GM19035 (cell line): ENCODE measurements around the gene GABBR2.
A peak's percentile ranks its signal among the peaks of the same experiment; 100 is the strongest.
"Not testable (repeated sequence)": the region's sequence is repeated elsewhere in the genome, so short reads cannot be mapped to it uniquely, and the experiment has no call there.

Source experiments
- ATAC-seq: cut with Tn5 transposase; IDR thresholded peaks from one replicate; pipeline ENCODE4 v1.9.1; 2021; ENCODE audit not compliant: unreplicated experiment

GABBR2 gene

DNA sequence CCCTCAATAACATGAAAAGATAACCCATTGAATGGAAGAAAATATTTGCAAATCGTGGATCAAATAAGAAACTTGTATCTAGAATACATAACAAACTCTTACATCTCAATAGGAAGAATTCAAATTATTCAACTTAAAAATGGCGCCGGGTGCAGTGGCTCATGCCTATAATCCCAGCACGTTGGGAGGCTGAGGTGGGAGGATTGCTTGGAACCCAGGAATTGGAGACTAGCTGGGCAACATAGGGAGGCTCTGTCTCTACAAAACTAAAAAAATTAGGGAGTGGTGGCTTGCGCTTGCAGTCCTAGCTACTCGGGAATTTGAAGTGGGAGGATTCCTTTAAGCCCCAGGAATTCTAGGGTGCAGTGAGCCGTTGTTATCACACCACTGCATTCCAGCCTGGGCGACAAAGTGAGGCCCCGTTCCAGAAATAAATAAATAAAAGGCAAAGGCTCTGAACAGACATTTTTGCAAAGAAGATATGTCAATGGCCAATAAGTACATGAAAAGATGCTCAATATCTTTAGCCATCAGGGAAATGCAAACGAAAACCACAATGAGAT, 431.7 kb downstream of the GABBR2 start:
- ATAC-seq: no peak

DNA sequence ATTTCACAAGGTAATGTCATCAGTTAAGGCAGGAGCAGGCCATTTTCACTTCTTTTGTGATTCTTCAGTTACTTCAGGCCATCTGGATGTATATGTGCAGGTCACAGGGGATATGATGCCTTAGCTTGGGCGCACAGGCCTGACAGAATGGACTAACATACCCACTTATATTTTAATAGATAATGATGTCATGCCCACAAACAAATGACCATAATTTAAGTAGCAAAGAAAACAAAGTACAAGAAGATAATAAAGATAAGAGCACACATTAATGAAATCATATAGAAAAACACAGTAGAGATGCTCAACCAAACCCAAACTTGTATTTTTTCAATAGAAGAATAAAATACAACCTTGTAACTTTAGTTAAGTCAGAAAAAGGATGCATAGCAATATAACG, 433.6 kb downstream of the GABBR2 start:
- no peak for ATAC-seq

DNA sequence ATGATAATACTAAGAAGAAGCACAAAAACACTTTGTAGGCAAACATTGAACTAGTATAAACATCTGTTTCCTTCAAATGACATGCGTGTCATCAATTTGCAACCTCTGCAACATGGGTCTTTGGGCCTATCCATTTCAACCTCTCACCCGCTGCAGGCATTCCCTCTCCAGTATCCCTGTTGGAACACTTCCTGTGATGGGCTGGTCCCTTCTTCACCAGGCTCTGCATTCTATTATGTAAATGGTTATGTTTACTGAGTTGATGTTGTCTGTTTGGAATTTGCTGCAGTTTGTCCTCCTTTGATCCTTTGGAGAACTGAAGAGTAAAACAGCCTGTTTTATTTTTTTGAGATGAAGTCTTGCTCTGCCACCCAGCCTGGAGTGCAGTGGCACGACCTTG, 436.7 kb downstream of the GABBR2 start:
- no peak for ATAC-seq

DNA sequence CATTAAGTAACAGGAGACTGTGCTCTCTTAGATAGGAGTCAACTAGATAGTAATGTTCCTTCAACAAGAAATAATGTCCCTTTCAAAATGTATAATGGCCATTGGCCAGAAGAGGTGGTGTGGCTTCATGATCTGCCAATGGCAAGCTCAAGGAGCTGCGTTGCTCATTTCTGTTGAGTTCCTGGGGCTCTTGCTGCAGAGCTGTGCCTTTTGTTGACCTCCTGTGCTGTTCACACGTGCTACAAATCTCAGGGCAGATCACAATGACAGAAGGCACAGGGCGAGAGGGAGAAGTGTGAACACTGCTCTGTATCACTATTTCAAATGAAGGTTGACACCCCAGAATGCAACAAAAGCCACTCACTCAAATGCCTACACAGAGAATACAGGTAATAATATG, 437.3 kb downstream of the GABBR2 start:
- ATAC-seq: no peak

DNA sequence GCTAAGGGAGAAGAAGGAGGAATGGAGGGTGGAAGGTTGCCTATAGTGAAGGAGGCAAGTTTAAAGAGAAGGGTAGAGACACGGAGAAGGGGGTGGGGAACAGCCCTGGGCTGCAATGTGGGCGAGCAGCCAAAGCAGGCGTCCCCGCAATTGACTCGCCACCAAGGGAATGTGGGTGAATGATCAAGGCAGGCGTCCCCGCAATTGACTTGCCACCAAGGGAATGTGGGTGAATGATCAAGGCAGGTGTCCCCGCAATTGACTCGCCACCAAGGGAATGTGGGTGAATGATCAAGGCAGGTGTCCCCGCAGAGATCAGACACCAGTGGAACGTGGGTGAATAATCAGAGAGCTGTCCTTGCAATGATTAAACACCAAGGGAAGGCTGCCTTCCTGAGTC, 438.5 kb downstream of the GABBR2 start:
- ATAC-seq: not testable (repeated sequence)

DNA sequence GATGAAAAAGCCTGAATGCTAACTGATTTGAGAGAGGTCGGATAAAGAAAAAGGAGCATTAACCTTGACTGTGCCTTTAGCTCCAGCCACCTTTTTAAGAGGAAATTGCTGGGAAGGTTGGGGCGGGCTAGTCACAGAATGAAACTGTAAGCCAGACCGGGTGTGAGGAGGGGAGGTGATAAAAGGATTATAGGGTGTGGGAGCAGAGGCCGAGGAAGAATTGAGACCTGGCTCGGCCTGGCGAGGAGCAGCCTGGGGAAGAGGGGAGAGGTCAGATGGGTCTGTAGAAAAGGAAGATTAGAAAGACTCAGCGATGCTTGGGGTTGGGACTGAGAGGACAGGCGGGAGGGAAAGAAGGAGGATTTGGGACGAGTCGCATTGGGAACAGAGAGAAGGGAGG, 439.1 kb downstream of the GABBR2 start:
- ATAC-seq: not testable (repeated sequence)

DNA sequence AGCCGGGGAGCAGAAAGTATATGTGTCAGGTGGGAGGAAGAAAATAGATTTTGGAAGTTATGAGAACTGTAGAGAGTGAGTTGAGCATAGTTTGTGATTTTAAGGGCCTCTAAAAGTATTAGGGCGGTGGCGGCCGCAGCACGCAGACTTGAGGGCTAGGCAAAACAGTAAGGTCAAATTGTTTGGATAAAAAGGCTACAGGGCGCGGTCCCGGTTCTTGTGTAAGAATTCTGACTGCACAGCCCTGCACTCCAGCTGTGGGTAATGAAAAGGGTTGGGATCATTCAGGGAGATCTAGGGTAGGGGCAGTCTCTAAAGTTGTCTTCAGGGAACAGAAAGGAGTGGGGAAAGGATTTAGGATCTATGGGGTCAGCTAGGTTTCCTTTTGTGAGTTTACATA, 441.2 kb downstream of the GABBR2 start:
- ATAC-seq: not testable (repeated sequence)

DNA sequence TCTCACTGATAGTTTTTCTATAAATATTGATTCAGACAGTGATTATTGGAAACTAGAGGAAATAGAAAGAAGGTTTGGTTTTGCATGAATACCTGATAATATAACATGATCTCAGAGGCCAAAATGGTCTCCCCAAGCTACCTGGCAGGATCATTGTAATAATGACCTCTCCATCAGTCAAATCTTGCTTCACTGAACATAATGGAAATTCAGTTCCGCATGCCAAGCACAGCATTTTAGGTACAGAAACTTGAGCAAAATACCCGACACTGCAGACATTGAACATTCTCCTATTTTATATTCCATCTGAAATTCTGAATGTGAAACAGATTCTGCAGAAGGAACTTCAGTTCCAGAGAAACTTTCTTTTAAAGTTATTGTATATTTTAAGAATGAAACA, 444.2 kb downstream of the GABBR2 start:
- ATAC-seq: no peak

DNA sequence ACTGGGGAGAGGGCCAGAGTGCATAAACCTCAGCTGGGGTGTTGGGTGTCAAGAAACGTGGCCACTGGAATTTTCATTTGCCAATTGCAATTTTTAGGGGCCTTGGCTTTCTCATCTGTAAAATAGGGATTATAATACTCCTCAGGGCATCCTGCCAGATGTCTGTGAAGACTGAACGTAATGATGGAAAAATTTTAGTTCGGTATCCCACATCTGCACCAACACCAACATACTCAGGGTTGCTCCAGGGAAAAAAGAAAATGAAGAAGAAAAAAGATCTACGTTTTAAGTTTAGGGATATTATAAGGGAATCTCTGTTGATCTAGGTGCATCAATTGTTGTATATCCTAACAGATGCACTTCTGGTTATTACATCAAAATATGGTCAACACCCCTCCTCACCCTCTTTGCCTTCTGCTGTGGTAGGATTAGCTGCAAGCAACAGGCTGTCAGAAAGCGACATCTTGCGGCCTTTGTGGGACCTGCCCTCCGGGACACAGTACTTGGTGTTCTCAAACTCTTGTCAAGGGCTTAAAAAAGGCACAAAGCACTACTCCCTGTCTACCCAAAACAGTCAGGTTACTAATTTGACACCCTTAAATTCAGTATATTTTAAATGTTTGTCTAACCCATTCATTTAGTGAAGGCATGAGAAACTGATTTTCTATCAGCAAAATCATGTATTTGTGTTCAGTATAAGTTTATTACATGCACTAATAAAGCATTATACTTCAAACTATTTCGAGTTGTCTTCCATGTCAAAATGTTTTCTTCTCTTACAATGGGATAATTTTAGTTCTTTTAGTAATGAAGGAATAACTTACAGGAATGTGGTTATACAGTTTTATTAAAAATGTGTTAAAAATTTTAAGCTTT, 445.0 kb downstream of the GABBR2 start:
- peak; percentile 87 for ATAC-seq

DNA sequence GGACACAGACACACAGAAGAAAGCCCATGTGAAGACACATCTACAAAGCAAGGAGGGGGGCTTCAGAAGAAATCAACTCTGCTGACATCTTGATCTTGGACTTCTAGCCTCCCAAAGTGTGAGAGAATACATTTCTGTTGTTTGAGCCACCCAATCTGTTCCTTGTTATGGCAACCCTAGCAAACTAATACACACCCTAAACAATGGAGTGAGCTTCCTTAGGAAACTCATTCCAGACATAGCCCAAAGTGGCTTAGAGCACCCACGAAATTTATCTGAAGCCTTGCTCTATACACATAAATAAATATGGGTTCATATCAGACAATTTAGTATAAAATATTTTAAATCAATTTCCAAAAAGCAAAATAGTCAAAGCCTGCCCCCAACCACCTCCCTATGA, 445.7 kb downstream of the GABBR2 start:
- no peak for ATAC-seq

DNA sequence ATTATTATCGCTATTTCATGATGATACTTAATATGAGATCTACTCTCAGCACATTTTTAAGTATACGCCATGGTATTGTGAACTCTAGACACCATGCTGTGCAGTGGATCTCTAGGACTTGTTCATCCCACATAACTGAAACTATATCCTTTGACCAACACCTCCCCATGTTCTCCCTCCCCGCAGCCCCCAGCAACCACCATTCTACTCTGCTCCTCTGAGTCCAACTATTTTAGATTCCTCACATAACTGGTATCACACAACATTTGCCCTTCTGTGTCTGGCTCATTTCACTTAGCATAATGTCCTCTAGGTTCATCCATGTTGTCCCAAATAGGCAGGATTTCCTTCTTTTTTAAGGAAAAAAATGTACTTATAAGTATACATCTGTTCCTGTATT, 446.7 kb downstream of the GABBR2 start:
- no peak for ATAC-seq

DNA sequence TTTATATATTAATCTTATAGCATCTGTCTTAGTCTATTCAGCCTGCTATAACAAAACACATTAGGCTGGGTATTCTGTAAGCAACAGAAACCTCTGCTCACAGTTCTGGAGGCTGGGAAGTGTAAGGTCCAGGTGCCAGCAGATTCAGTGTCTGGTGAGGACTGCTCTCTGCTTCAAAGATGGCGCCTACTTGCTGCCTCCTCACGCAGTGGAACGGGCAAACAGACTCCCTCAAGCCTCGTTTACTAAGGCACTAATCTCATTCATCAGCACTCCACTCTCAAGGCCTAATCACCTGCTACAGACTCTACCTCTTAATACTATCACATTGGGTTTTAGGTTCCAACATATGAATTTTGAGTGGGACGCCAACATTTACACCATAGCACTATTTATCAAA, 448.1 kb downstream of the GABBR2 start:
- no peak for ATAC-seq

DNA sequence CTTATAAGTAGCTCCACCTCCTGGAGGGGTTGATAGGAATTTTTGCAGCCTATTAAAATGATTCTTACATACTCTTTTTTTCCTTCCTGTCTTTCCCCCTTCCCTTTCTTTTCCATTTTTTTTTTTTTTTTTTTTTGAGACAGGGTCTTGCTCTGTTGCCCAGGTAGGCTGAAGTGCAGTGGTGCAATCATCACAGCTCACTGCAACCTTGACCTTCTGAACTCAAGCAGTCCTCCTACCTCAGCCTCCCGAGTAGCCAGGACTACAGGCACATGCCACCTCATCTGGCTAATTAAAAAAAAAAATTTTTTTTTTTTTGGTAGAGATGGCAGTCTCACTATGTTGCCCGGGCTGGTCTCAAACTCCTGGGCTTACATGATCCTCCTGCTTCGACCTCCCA, 448.9 kb downstream of the GABBR2 start:
- no peak for ATAC-seq

DNA sequence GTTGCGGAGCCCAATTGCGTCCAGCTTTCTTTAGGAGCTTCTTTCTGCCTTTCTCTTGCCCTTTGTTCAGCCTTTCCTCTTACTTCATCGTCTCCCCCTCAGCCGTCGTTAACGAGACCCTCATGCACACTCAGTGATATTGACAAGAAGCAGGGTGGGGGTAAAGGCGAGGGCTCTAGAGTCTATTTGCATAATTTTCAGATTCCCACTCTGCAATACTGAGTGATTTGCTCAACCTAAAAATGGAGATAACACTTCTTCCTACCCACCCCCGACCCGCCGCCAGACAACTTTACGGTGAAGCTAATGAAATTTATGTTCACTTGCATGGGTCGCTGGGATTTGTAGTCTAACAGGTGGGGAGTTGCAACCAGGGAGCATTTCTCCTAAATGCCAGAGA, 452.0 kb downstream of the GABBR2 start:
- no peak for ATAC-seq

DNA sequence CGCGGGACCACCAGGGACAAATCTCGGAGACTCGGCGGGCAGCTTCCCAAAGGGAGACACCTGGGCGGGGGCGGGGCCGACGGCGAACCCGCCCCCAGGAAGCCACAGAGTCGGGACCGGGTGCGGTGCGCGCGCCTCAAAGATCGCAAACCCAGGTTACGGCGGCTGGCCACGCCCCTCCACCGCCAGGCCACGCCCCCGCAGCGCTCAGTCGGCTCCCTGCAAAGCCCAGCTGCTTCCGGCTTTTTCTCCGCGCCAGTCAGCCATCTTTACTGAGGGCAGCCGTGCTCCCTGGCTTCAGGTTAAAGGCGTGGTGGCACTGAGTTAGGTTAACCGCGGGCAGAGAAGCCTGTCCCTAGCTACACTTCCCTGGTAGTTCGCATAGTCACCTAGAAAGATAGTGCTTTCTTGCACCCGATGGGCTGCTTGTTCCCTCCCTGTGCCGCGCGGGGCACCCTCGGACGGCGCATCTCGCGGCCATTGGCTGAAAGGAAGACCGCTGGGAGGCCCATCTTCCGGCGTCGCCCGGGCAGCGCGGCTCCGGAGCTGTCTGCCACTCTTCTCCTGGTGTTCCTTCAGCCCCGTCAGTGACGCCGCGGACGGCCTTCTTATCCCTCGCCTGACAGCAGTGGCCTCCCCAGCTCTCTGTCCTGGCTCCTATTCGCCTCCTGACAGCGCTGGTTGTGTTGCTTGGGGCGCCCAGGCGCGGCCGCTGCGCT, 453.0 kb downstream of the GABBR2 start, which contains the start of gene TBC1D2:
TSS of gene TBC1D2 (minus strand) at position 72 of the 719 bp plus-strand sequence. CDS start 108 bp downstream, outside the sequence.
- peak; percentile 88 for ATAC-seq

DNA sequence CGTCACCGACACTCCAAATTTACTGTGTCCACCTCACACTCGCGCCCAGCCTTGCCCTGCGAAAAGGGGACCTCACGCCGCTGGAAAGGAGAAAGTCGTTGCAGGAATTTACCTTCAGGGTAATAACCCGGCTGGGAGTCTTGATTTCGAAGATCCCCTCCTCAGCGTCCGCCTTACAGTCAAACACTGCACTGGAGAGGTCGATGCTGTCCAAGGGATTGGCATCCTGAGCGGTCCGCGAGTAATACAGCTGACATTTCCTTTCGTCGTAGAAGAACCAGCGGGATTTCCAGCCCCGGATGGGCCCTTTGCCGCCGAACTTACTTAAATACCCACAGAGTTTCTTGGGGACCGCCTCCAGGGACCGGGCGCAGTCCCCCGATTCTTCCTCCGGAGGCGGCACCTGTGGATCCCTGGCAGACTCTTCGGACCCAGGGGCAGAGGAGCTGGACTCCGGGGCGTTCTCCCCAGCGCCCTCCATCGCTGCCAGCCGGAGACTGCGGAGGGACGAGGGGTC, 453.6 kb downstream of the GABBR2 start:
- ATAC-seq: peak; percentile 30

DNA sequence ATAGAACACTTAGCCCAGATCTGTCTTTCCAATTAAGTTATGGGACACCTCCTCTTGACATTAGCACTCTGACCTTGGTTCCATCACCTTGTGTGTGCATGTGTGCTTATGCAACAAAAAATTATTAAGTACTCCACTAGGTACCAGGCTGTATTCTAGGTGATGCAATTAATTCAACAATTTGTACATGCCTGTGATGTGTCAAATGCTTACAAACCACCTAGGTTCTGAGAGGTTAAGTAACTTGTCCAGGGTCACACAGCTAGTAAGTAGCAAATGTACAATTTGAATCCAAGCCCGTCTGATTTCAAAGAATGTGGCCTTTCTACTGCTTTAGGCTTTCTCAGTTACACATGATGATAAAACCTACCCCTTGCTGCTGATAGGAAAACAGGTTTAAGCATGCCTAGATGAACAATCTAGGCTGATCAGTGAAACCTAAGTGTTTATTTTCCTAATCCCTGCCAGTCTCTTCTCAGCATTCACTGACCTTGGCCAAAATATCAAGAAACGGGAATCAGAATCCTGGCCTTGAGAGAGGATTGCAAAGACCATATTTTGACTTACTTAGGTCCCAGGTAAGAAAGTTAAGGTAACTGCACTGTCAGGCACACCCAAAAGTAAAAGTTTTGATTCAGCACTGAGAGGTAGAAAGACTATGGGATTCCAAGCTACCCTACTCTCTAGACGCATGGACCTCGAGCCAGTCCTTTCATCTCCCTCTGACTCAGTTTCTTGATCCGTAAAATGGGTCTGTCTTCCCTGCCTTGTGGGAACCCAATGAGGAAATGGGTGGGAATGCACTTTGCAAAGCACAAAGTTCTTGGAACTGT, 454.3 kb downstream of the GABBR2 start:
- ATAC-seq: no peak

DNA sequence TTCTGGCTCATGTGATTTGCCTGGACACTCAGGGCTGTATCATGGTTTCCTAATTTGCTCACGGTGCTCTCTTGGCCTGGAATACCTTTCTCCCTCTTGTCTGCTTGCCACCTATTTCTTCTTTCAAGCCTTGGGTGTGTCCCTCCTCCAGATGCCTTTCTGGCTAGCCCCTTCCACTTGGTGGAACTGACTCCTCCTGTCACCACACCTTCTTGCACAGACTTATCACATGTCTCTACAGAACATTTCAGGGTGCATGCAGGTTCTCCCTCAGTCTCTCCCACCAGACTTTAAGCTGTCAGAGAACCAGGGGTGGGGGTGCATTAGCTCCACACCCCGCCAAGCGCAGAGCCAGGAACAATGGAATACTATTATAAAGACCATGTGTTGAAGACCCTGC, 455.2 kb downstream of the GABBR2 start:
- no peak for ATAC-seq

DNA sequence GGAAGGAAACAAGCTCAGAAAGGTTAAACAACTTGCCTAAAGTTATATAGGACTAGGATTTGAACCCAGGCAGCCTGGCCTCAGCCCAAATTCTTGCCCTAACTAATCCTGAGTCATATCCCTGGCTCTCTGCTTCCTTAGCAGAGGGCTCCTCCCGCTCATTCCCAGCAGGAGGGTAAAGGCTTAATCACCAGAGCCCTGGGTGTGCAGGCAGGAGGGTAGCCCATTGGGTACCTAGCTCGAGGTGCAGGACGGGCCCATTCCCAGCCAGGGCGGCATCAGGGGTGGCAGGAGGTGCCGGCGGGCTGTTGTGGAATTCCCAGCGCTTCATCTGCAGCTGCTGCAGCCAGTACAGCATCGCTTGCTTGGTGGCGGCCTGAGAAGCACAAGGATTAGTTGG, 457.2 kb downstream of the GABBR2 start:
- no peak for ATAC-seq

DNA sequence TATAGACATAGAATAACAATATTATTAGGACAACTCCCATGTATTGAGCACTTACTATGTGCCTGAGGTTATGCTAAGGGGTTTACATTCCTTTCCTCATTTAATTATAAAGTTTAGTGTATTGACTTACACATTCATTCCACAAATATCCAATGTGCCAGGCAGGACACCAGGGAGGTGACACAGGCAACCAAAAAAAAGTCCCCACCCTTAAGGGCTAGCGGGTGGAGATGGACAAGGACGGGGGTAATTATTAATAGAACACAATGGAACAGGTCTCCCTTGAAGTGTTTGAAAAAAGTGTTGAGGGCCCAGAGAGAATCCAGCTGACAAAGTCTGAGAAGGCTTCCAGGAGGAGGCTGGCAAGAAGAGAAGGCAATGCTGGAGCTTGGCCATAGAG, 459.0 kb downstream of the GABBR2 start:
- ATAC-seq: no peak
